Kidney epithelial cell (primary cell): ENCODE data around the gene C1QTNF12. TPM values are rescaled to one million over a fixed set of nuclear protein-coding genes. Genes with fewer than 3 reads are reported as not detected.

Source experiments
- DNase-seq: peaks from one replicate; pipeline ENCODE4 v3.0.0-alpha.2; 2010; ENCODE audit warnings: low read depth
- H3K27me3 ChIP-seq: 2 replicates; pipeline ENCODE4 v1.6.0; 2011; ENCODE audit warnings: low read length; ENCODE audit not compliant: control insufficient read depth, insufficient read depth
- H3K36me3 ChIP-seq: 2 replicates; pipeline ENCODE4 v1.5.1; 2011; ENCODE audit warnings: low read length; ENCODE audit not compliant: control insufficient read depth, insufficient read depth
- H3K4me3 ChIP-seq: 2 replicates; pipeline ENCODE4 v1.5.1; 2011; ENCODE audit warnings: low read depth, mild to moderate bottlenecking, control low read depth, low read length
- CTCF ChIP-seq: IDR thresholded peaks from 2 replicates; pipeline ENCODE4 v1.5.1; 2011; ENCODE audit warnings: mild to moderate bottlenecking, moderate library complexity, low read length, control low read depth, inconsistent platforms; ENCODE audit not compliant: insufficient read depth, poor library complexity, severe bottlenecking
- total RNA-seq: library from RNA; depleted of rRNA; stranded (reverse); fragments of >200 nt; gene quantifications from 2 replicates; pipeline ENCODE4 v1.2.3, GENCODE V29; 2015

Gene C1QTNF12
- total RNA-seq, 1 donor from 2014 or later: 0.88 TPM

- no peak for TF ChIP-seq CTCF
- H3K27me3 ChIP-seq: peaks cover 10% of the 10 kb centered on the region
- H3K36me3 ChIP-seq: no peaks in the 10 kb centered on the region
- DNase-seq: no peak
- H3K4me3 ChIP-seq: no peak overlapping the region
These were observed 45.9 kb upstream of the C1QTNF12 start for GRCh38 chr1:1292442-1292779.

GRCh38 chr1:1291548-1292441 is 45.3 kb upstream of the C1QTNF12 start:
- no peak overlapping the region for H3K4me3 ChIP-seq
- H3K36me3 ChIP-seq: no peaks in the 10 kb centered on the region
- DNase-seq: peak; percentile 43
- peak; percentile 75 for TF ChIP-seq CTCF
- peaks cover 14% of the 10 kb centered on the region for H3K27me3 ChIP-seq

- H3K4me3 ChIP-seq: no peak overlapping the region
- peaks cover 21% of the 10 kb centered on the region for H3K27me3 ChIP-seq
- TF ChIP-seq CTCF: no peak
- DNase-seq: no peak
- H3K36me3 ChIP-seq: no peaks in the 10 kb centered on the region
These were observed 44.6 kb upstream of the C1QTNF12 start for GRCh38 chr1:1291023-1291528.

DNA sequence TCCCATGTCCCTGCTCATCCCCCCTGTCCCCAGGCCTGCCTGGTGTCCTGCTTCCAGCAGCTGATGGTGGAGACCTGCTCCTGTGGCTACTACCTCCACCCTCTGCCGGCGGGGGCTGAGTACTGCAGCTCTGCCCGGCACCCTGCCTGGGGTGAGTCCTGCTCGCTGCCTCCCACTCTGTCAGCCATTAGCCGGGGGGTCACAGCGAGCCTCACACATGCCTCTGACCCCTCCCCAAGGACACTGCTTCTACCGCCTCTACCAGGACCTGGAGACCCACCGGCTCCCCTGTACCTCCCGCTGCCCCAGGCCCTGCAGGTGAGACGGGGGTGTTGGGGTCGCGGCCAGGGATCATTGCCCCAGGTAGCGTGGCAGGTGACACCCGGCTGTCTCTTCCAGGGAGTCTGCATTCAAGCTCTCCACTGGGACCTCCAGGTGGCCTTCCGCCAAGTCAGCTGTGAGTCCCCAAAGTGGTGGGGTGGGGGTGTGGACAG is 43.8 kb upstream of the C1QTNF12 start:
- Histone ChIP-seq H3K27me3 (peaks cover 28% of the 10 kb centered on the region), H3K36me3 (no peaks in the 10 kb centered on the region), H3K4me3 (no peak overlapping the region)
- TF ChIP-seq CTCF: peak; percentile 78
- no peak for DNase-seq

GRCh38 chr1:1287288-1288110 is 41.0 kb upstream of the C1QTNF12 start:
- no peak for TF ChIP-seq CTCF
- no peak for DNase-seq
- Histone ChIP-seq H3K4me3 (no peak overlapping the region), H3K27me3 (peaks cover 30% of the 10 kb centered on the region), H3K36me3 (no peaks in the 10 kb centered on the region)
